GM12875 (cell line): ENCODE results near the gene SRXN1.

Source experiments
- H3K4me3 ChIP-seq: one replicate; pipeline ENCODE4 v1.5.1; 2011; ENCODE audit warnings: low read depth, low read length, control low read depth
- TF ChIP-seq, protein P1 (sequence below): IDR thresholded peaks from 2 replicates; pipeline ENCODE4 v1.5.1; 2011; ENCODE audit warnings: low read depth, mild to moderate bottlenecking, control low read depth, inconsistent platforms, low read length, moderate library complexity, borderline replicate concordance; ENCODE audit not compliant: insufficient read depth

Gene SRXN1

DNA sequence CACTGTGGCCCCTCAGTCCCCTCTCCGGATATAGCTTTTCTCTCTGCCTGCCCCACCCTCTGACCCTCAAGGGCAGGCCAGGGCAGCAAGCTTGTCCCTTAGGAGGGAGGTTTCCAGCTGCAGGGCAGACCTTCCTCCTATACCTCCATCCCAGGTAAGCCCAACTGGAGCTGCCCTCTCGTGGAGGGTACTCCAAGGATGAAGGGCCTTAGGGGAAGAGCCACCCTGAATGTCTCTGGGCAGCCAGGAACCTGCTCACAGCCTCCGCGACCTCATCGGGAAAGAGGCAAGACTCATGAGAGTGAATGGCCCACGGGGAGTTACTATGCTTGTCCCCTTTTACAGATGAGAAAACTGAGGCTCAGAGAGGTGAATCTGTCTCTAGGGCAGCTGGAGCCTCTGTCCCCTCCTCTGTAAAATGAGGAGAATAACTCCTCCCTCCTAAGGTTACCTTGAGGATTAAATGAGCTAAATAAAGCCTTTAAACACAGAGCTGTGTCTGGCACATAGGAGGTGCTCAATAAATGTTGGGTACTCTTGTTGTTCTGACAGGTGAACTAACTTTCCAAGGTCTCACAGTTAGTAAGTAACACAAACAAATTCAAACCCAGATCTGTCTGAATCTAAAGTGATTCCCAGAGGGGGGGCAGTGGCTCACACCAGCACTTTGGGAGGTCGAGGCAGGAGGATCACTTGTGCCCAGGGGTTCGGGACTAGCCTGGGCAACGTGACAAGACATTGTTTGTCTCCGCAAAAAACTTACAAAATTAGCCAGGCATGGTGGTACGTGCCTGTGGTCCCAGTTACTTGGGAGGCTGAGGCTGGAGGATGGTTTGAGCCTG is 12.1 kb downstream of the SRXN1 start:
- TF ChIP-seq, protein P1, sequence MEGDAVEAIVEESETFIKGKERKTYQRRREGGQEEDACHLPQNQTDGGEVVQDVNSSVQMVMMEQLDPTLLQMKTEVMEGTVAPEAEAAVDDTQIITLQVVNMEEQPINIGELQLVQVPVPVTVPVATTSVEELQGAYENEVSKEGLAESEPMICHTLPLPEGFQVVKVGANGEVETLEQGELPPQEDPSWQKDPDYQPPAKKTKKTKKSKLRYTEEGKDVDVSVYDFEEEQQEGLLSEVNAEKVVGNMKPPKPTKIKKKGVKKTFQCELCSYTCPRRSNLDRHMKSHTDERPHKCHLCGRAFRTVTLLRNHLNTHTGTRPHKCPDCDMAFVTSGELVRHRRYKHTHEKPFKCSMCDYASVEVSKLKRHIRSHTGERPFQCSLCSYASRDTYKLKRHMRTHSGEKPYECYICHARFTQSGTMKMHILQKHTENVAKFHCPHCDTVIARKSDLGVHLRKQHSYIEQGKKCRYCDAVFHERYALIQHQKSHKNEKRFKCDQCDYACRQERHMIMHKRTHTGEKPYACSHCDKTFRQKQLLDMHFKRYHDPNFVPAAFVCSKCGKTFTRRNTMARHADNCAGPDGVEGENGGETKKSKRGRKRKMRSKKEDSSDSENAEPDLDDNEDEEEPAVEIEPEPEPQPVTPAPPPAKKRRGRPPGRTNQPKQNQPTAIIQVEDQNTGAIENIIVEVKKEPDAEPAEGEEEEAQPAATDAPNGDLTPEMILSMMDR, result no peak
- H3K4me3 ChIP-seq, result no peak overlapping the region

DNA sequence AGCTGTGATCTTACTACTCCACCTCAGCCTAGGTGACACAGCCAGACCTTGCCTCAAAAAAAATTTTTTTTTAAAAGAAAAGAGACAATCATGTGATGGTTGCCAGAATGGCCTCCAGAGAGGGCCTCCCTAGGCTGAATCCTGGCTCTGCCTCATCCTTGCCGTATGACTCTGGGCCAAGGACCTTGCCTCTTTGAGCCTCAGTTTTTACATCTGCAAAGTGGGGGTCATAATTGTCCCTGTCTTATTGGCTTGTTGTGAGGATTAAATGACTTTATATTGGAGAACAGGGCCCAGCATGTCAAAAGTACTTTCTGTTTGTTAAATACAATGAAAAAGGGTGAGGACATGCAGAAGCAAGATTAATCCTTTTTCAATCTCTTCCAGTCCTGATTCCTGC is 14.4 kb downstream of the SRXN1 start:
- H3K4me3 ChIP-seq, result no peak overlapping the region
- TF ChIP-seq, protein P1, result no peak

DNA sequence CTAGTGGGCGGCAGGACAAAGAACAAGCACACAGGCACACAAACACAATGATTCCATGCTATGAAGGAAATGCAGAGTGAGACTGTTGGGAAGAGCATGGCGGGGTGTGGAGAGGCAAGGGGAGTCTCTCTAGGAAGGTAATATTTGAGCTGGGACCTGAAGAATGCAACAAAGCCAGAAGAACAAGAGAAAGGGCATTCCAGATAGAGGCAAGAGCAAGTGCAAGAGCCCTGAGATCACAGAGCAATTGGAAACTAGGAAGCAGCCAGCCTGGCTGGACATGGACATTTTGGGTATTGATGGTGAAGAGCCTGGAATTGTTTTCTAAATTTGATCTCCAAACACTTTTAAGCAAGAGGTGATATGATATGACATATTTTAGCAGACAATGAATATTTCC is 15.4 kb downstream of the SRXN1 start:
- TF ChIP-seq, protein P1, result no peak
- H3K4me3 ChIP-seq, result no peak overlapping the region

DNA sequence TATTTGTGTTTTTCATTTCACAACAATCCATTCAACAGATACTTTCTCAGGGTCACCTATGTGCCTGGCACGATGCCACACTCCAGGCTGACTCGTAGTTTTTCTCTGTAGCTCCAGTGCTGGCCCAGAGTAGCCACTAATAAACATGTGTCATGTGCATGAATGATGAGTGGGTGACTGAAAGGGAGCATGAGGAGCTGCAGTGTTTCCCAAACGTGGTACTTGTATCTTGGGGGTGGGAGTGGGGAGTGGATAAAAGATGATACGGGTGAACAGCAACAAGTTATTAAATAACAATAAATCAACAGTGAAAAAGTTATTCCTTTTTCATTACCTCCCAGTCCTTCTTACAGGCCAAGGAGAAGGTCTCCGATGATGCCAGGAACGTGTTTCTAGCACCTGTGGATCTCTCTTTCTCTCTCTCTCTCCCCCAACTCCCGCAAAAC is 17.1 kb downstream of the SRXN1 start:
- TF ChIP-seq, protein P1, result no peak

DNA sequence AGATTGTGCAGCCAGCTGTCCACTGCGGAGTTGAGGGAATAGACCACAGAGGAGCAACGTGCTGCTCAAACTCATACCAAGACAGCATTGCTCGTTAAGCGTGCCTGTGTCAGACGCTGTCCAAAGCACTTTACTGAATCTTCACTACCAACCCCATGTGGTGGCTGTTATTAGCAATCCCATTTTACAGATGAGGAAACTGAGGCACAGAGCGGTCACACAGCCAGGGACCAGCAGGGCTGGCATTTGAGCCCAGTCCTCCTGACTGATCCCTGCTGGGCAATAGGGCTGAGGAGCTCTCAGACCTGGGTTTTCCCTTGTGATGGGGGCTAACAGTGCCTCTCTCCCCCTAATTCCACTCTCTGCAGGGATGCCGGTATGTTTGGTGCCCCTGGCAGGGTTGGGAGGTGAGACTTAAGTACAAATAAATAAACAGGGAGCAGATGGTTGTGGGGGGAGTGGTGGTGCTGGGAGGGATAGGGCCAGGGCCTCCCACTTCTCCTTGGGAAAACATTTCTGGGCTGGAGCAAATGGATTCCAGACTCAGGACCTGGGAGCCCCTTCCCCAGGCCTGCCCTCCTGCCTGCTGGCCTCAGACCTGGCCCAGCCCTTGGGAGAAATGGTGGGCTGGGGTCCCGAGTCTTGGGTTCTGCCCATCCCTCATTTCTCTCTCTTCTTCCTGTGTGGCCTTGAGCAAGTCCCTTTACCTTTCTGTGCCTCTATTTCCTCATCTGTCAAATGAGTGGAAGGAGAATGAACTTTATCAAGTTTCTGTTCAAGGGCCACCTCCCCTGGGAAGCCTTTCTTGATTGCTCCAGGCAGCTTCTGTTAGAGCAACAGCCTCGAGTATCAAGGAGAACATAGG is 17.7 kb downstream of the SRXN1 start:
- TF ChIP-seq, protein P1, result no peak
- no peak overlapping the region for H3K4me3 ChIP-seq

More for the DNA sequence above, 17.1 kb downstream of the SRXN1 start:
- no peak overlapping the region for H3K4me3 ChIP-seq

DNA sequence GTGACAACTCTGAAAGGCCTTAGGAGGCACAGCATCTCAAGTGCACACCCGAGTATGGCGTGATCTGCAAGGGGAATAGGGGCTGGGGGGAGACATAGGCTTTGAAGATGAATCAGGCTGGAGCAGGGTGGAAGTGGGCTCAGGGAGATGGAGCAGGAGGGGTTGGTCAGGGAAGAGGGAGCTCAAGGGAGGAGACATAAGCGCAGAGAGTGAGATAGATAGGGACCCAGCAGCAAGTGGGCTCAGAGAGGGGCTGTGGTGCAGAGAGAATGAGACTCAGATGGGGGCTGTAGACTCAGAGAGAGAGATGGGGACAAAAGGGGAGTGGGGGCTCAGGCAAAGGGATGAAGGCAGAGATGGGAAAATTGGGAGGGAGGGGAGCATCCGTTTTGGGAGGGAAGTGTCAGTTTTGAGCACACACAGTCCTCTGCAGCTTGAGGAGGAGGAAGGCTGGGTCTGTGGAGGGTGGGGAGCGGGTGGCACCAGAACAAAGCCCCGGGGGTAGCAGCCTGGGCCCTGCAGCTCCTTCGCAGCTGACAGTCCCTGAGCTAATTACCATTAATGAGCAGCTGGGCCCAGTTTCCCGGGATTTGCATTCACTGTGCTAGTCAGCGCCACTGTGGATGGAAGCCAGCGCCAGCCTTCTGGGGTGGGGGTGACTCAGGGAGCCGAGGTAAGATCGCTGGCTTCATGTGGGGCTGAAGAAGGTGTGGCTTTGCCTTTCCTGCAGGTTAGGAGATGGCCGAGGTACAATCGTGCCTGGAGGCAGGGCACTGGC is 18.7 kb downstream of the SRXN1 start:
- H3K4me3 ChIP-seq, result no peak overlapping the region
- TF ChIP-seq, protein P1, result no peak
